ENCODE measurements around the gene KCTD14. TPM values are rescaled to one million over a fixed set of nuclear protein-coding genes. Genes with fewer than 3 reads are reported as not detected.
A peak's percentile ranks its signal among the peaks of the same experiment; 100 is the strongest.

The KCTD14 gene, protein sequence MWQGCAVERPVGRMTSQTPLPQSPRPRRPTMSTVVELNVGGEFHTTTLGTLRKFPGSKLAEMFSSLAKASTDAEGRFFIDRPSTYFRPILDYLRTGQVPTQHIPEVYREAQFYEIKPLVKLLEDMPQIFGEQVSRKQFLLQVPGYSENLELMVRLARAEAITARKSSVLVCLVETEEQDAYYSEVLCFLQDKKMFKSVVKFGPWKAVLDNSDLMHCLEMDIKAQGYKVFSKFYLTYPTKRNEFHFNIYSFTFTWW
- total RNA-seq (1 to 10 TPM in 1 of 2 donors, under 1 TPM in 1; 0.70 to 6.2 TPM), polyA plus RNA-seq (1 to 10 TPM; 7.2 to 7.3 TPM)

DNA sequence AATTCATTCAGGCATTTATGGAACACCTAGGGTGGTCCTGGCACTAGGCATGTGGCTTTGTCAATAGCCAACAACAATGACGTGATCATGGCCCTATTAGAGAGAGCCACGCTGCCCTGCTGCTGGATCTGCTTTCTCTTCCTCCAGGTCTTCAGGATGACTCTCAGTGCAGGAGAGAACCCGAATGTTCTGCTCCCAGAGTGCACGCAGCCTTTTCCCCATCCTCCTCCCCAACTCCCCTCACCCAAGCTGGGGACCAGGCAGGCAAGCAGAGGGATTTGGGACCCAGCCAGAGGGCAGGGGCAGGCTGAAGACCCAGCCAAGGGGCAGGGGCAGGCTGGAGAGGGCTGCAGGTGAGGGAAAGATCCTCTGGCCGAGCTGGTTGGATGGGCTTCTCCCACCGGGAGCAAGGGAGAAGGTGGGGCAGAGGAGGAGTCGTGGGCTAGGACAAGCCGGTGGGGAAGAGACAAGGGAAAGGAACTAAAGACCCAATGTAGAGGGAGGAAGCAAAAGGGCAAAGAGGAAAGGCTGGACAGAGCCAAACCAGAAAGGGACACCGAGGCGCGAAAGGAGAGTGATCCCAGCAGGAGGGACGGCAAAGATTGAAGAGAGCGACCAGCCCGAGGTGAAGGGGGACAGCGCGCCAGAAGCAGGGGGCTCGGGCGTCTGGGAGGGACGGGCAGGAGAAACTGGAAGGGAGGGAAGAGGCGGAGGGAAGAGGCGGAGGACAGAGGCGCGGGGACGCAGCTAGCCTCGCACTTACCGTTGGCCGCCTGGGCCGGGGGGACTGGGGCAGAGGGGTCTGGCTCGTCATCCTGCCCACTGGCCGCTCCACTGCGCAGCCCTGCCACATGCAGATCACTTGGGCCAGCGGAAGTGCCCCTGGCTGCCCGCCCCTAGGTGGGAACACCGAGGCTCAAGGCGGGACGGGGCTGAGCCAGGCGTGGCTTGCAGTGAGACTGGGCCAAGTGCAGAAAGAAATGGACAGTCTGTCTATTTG lies at the start of gene KCTD14:
Gene KCTD14, minus strand, starts transcription at position 880 of the 1,000 bp plus-strand sequence. Its CDS starts 27 bp downstream, at position 853.
- H3K36me3 ChIP-seq (ENCODE audit: control insufficient read depth in 4 of 4, insufficient read depth in 3 of 4, low read depth in 1 of 4, low read length in 3 of 4), result peaks cover 0 to 2% (median 0%) of the 10 kb centered on the region in 4 donors
- H3K4me1 ChIP-seq (ENCODE audit: control insufficient read depth in 4 of 4, insufficient read depth in 4 of 4, low read length in 3 of 4), result peaks cover 0 to 13% (median 5%) of the 10 kb centered on the region in 4 donors
- 7% methylated on average over 37 of the region's 37 CpGs for WGBS
- H3K4me3 ChIP-seq (ENCODE audit: low read depth in 1 of 3, low read length in 3 of 3), result peak within 1 kb of the TSS; percentile 70 to 81 (median 74)
- H3K9ac ChIP-seq (ENCODE audit: low read depth in 1 of 2, low read length in 2 of 2), result peak within 1 kb of the TSS; percentile 68 to 78
- peak; percentile 37 for DNase-seq (ENCODE audit: low spot score)
- no peaks in the 10 kb centered on the region for H3K27me3 ChIP-seq (ENCODE audit: control insufficient read depth in 4 of 4, insufficient read depth in 4 of 4, low read length in 3 of 4)
- no peak for TF ChIP-seq RXRA (IDR thresholded peaks at IDR 0.05)
- TF ChIP-seq, protein P1, sequence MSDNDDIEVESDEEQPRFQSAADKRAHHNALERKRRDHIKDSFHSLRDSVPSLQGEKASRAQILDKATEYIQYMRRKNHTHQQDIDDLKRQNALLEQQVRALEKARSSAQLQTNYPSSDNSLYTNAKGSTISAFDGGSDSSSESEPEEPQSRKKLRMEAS (IDR thresholded peaks at IDR 0.05), result peak; percentile 27
- peak in 1 of 2 donors; percentile 26 for TF ChIP-seq HNF4A (conservative IDR thresholded peaks at IDR 0.05)
- TF ChIP-seq, protein P2, sequence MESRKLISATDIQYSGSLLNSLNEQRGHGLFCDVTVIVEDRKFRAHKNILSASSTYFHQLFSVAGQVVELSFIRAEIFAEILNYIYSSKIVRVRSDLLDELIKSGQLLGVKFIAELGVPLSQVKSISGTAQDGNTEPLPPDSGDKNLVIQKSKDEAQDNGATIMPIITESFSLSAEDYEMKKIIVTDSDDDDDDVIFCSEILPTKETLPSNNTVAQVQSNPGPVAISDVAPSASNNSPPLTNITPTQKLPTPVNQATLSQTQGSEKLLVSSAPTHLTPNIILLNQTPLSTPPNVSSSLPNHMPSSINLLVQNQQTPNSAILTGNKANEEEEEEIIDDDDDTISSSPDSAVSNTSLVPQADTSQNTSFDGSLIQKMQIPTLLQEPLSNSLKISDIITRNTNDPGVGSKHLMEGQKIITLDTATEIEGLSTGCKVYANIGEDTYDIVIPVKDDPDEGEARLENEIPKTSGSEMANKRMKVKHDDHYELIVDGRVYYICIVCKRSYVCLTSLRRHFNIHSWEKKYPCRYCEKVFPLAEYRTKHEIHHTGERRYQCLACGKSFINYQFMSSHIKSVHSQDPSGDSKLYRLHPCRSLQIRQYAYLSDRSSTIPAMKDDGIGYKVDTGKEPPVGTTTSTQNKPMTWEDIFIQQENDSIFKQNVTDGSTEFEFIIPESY (IDR thresholded peaks at IDR 0.05), result no peak
- TF ChIP-seq, protein P3, sequence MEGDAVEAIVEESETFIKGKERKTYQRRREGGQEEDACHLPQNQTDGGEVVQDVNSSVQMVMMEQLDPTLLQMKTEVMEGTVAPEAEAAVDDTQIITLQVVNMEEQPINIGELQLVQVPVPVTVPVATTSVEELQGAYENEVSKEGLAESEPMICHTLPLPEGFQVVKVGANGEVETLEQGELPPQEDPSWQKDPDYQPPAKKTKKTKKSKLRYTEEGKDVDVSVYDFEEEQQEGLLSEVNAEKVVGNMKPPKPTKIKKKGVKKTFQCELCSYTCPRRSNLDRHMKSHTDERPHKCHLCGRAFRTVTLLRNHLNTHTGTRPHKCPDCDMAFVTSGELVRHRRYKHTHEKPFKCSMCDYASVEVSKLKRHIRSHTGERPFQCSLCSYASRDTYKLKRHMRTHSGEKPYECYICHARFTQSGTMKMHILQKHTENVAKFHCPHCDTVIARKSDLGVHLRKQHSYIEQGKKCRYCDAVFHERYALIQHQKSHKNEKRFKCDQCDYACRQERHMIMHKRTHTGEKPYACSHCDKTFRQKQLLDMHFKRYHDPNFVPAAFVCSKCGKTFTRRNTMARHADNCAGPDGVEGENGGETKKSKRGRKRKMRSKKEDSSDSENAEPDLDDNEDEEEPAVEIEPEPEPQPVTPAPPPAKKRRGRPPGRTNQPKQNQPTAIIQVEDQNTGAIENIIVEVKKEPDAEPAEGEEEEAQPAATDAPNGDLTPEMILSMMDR (IDR thresholded peaks at IDR 0.05; ENCODE audit: low read depth, low read length, missing input control), result no peak
- TF ChIP-seq YY1 (IDR thresholded peaks at IDR 0.05), result peak; percentile 56
- TF ChIP-seq, protein P4, sequence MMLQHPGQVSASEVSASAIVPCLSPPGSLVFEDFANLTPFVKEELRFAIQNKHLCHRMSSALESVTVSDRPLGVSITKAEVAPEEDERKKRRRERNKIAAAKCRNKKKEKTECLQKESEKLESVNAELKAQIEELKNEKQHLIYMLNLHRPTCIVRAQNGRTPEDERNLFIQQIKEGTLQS (IDR thresholded peaks at IDR 0.05), result no peak
- TF ChIP-seq FOXA2 (IDR thresholded peaks at IDR 0.05), result peak; percentile 75
- TF ChIP-seq, protein P5, sequence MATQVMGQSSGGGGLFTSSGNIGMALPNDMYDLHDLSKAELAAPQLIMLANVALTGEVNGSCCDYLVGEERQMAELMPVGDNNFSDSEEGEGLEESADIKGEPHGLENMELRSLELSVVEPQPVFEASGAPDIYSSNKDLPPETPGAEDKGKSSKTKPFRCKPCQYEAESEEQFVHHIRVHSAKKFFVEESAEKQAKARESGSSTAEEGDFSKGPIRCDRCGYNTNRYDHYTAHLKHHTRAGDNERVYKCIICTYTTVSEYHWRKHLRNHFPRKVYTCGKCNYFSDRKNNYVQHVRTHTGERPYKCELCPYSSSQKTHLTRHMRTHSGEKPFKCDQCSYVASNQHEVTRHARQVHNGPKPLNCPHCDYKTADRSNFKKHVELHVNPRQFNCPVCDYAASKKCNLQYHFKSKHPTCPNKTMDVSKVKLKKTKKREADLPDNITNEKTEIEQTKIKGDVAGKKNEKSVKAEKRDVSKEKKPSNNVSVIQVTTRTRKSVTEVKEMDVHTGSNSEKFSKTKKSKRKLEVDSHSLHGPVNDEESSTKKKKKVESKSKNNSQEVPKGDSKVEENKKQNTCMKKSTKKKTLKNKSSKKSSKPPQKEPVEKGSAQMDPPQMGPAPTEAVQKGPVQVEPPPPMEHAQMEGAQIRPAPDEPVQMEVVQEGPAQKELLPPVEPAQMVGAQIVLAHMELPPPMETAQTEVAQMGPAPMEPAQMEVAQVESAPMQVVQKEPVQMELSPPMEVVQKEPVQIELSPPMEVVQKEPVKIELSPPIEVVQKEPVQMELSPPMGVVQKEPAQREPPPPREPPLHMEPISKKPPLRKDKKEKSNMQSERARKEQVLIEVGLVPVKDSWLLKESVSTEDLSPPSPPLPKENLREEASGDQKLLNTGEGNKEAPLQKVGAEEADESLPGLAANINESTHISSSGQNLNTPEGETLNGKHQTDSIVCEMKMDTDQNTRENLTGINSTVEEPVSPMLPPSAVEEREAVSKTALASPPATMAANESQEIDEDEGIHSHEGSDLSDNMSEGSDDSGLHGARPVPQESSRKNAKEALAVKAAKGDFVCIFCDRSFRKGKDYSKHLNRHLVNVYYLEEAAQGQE (IDR thresholded peaks at IDR 0.05), result peak; percentile 55
- peak in 1 of 2 donors; percentile 68 for TF ChIP-seq GABPA (IDR thresholded peaks at IDR 0.05 in 1 of 2, conservative IDR thresholded peaks at IDR 0.05 in 1 of 2)
- peak; percentile 7 for TF ChIP-seq FOXA1 (IDR thresholded peaks at IDR 0.05)
- TF ChIP-seq SP1 (IDR thresholded peaks at IDR 0.05), result peak; percentile 5
- peak; percentile 29 for TF ChIP-seq TAF1 (conservative IDR thresholded peaks at IDR 0.05)
- TF ChIP-seq RAD21 (IDR thresholded peaks at IDR 0.05), result peak in 1 of 2 donors; percentile 16
- no peaks in the 10 kb centered on the region for H3K9me3 ChIP-seq (ENCODE audit: control insufficient read depth in 4 of 4, low read length in 3 of 4)
- H3K27ac ChIP-seq (ENCODE audit: low read depth in 1 of 2, low read length in 2 of 2), result peak within 1 kb of the TSS; percentile 73 to 87

Data from liver (tissue), 9 donors.